BJ (cell line): ENCODE measurements around the gene MLC1. TPM values are rescaled to one million over a fixed set of nuclear protein-coding genes. Genes with fewer than 3 reads are reported as not detected.

Source experiments
- CTCF ChIA-PET: fragments of 350-600 bp; formaldehyde crosslinking; extraction: SDS; loops from one replicate; lab custom pipeline; 2021; ENCODE audit warnings: antibody characterized with exemption, inconsistent platforms; lab: Yijun Ruan, JAX
- POLR2A ChIA-PET: fragments of 300-600 bp; sonication (Branson Sonifier 250); formaldehyde crosslinking; extraction: SDS; loops from one replicate; lab custom pipeline; 2021; ENCODE audit warnings: antibody characterized with exemption; lab: Charles Lee
- DNase-seq: peaks from one replicate; pipeline ENCODE4 v3.0.0-alpha.2; 2011; ENCODE audit warnings: low read depth
- H3K27me3 ChIP-seq: 2 replicates; pipeline ENCODE4 v1.6.0; 2011; ENCODE audit warnings: low read length; ENCODE audit not compliant: control insufficient read depth, insufficient read depth
- H3K36me3 ChIP-seq: 2 replicates; pipeline ENCODE4 v1.5.1; 2011; ENCODE audit warnings: low read length; ENCODE audit not compliant: control insufficient read depth, insufficient read depth
- H3K4me3 ChIP-seq: 2 replicates; pipeline ENCODE4 v1.5.1; 2011; ENCODE audit warnings: low read depth, mild to moderate bottlenecking, control low read depth, low read length
- polyA plus RNA-seq: library from polyadenylated mRNA; depleted of rRNA; stranded (reverse); fragments of >200 nt; gene quantifications from 2 replicates; pipeline ENCODE4 v1.2.3, GENCODE V29; 2011
- TF ChIP-seq, protein P1 (sequence below): IDR thresholded peaks from 2 replicates; pipeline ENCODE4 v1.5.1; 2011; ENCODE audit warnings: low read depth, mild to moderate bottlenecking, control low read depth, inconsistent platforms, low read length, moderate library complexity; ENCODE audit not compliant: insufficient read depth

Gene MLC1
- polyA plus RNA-seq, 1 experiment = 0.15 TPM

DNA sequence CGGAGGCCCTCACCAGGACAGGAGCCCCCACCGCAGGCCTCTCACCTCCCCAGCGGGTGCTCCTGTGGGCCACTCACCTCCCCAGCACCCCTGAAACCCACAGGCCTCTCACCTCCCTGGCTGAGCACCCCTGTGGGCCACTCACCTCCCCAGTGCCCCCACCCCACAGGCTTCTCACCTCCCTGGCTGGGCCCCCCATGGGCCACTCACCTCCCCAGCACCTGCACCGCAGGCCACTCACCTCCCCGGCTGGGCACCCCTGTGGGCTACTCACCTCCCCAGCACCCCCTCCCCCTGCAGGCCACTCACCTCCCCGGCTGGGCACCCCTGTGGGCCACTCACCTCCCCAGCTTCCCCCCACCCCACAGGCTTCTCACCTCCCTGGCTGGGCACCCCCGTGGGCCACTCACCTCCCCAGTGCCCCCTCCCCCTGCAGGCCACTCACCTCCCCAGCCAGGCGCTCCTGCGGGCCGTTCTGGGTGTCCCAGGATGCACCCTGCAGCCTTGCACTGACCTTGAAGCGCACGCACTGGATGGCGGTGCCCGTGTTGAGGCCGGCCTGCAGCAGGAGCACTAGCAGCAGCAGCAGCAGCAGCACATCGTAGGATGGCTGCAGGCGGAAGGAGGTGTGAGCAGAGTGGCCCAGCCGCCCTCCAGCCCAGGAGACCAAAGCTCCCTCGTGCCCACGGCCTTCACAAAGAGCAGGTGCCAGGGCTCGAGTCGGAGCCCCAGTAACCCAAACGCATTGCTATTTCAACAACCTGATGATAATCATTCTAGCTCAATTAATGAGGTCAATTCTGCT, 21.4 kb downstream of the MLC1 start:
- CTCF ChIA-PET = interaction anchor here (0.7 kb wide), 1 partner anchor 33 kb away, joined by 3 read pairs; no protein-coding TSS in a partner anchor
- H3K4me3 ChIP-seq = no peak overlapping the region
- DNase-seq = no peak
- peaks cover 5% of the 10 kb centered on the region for H3K27me3 ChIP-seq
- POLR2A ChIA-PET = no interaction called here
- H3K36me3 ChIP-seq = no peaks in the 10 kb centered on the region
- TF ChIP-seq, protein P1, sequence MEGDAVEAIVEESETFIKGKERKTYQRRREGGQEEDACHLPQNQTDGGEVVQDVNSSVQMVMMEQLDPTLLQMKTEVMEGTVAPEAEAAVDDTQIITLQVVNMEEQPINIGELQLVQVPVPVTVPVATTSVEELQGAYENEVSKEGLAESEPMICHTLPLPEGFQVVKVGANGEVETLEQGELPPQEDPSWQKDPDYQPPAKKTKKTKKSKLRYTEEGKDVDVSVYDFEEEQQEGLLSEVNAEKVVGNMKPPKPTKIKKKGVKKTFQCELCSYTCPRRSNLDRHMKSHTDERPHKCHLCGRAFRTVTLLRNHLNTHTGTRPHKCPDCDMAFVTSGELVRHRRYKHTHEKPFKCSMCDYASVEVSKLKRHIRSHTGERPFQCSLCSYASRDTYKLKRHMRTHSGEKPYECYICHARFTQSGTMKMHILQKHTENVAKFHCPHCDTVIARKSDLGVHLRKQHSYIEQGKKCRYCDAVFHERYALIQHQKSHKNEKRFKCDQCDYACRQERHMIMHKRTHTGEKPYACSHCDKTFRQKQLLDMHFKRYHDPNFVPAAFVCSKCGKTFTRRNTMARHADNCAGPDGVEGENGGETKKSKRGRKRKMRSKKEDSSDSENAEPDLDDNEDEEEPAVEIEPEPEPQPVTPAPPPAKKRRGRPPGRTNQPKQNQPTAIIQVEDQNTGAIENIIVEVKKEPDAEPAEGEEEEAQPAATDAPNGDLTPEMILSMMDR = no peak

DNA sequence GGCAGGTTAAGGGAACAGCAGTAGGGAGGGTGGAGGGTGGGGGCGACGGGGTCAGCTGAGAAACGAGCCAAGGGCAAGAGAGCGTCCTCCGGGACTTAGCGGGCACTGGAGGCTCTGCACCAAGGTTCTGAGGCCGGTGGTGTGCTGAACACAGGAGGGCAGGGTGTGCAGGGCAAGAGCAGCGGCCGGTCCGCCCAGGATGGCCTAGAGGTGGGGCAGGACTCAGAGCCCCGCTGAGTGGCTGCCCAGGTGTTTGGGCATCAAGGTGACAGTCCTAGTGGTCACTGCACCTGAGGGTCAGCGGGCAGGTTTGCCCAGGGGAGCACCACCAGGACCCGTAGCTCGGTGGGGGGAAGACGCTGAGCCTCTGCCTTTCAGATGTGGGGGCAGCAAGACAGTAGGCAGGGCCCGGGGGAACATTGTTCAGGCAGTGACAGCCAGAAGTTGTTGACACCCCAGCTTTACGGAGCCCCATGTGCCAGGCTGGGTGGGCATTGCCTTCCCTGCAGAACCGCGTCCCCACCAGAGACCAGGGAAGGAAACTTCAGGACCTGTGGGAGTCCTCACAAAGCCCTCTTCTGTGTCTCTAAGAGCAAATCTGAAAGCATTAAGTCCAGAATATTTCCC, 22.6 kb downstream of the MLC1 start:
- no peaks in the 10 kb centered on the region for H3K36me3 ChIP-seq
- H3K27me3 ChIP-seq = peaks cover 7% of the 10 kb centered on the region
- ChIA-PET CTCF (no interaction called here), POLR2A (no interaction called here)
- H3K4me3 ChIP-seq = no peak overlapping the region
- no peak for DNase-seq
- TF ChIP-seq, protein P1 = no peak

DNA sequence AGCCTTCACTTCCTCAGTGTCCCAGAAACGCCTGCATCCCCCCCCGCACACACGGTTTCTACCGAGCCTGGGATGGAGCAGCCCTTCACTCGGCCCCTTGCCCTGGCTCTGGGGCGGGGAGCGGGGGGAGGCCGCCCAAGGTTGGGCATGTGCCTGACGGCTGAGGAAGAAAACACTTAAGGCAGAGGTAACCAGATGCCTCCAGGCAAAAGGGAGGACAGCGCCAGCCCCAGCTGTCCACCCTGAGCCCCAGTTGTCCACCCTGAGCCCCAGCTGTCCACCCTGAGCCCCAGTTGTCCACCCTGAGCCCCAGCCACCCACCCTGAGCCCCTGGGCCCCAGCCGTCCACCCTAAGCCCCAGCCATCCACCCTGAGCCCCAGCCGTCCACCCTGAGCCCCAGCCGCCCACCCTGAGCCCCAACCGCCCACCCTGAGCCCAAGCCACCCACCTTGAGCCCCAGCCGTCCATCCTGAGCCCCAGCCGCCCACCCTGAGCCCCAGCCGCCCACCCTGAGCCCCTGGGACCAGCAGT, 23.3 kb downstream of the MLC1 start:
- no peak overlapping the region for H3K4me3 ChIP-seq
- TF ChIP-seq, protein P1 = no peak
- H3K27me3 ChIP-seq = peaks cover 7% of the 10 kb centered on the region
- ChIA-PET CTCF (no interaction called here), POLR2A (no interaction called here)
- no peaks in the 10 kb centered on the region for H3K36me3 ChIP-seq
- no peak for DNase-seq

DNA sequence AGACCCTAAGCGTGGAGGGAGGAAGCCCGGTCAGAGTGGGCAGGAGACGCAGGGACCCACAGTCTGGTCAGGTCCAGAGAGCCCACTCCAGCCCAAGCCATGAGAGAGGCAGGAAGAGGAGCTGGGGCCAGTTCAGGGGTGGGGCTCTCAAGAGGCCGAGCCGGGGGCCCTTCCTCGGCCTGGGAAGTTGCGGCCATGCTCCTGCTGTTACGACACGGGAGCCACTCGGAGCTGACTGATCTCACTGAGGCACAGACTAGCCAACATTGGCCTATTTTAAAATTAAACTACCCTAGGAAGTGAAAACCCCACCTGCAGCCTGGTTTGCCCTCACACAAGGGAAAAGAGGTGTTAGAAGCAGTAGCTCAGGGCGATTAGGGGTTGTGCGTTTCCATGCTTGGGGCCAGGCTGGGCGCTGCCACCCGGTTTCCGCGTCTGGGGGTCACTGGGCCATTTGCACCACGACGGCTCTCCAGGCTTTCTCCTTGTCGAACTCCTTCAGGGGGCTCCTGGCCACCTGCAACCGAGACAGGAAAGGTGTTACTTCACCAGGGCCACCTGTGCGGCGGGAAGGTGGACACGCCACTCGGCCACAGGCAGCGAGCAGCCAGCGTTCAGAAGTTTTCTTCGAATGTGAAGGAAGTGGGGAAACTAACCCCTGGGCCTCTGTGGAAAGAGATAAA, 23.9 kb downstream of the MLC1 start:
- Histone ChIP-seq H3K27me3 (peaks cover 7% of the 10 kb centered on the region), H3K4me3 (no peak overlapping the region), H3K36me3 (no peaks in the 10 kb centered on the region)
- no peak for DNase-seq
- TF ChIP-seq, protein P1 = no peak
- ChIA-PET POLR2A (no interaction called here), CTCF (no interaction called here)
